Measurements from ENCODE around the gene RAB17.
A peak's percentile ranks its signal among the peaks of the same experiment; 100 is the strongest.

The RAB17 gene

GRCh38 chr2:237583385-237584295, 6.9 kb downstream of the RAB17 start:
- H3K9ac ChIP-seq (ENCODE audit: low read length) = no peak overlapping the region
- no peak overlapping the region for H2AFZ ChIP-seq (ENCODE audit: low read length)
- no peaks in the 10 kb centered on the region for H3K9me3 ChIP-seq (ENCODE audit: low read length)
- no peaks in the 10 kb centered on the region for H4K20me1 ChIP-seq (ENCODE audit: insufficient read depth, low read length)
- H3K9me2 ChIP-seq (ENCODE audit: low read depth, low read length) = no peaks in the 10 kb centered on the region
- H3F3A ChIP-seq (ENCODE audit: insufficient read depth, low read length) = no peaks in the 10 kb centered on the region
- TF ChIP-seq CTCF (IDR thresholded peaks at IDR 0.05; ENCODE audit: low read length) (no peak), EZH2 (IDR thresholded peaks at IDR 0.05; ENCODE audit: borderline replicate concordance, low read length) (no peak)
- H3K36me3 ChIP-seq (ENCODE audit: insufficient read depth, low read length) = no peaks in the 10 kb centered on the region
- 0 out of 2 replicates have a peak, but pooled peaks cover 3% of the 10 kb centered on the region for H3K27me3 ChIP-seq (ENCODE audit: insufficient read depth, low read length)
- no peaks in the 10 kb centered on the region for H3K79me2 ChIP-seq (ENCODE audit: insufficient read depth, low read length)
- H3K4me3 ChIP-seq (ENCODE audit: low read depth, low read length, poor library complexity, severe bottlenecking) = no peak overlapping the region
- H3K27ac ChIP-seq (ENCODE audit: low read depth, low read length, poor library complexity, severe bottlenecking) = no peak overlapping the region
- peaks cover 3% of the 10 kb centered on the region for H3K4me1 ChIP-seq (ENCODE audit: insufficient read depth, low read length, severe bottlenecking)
- H3K4me2 ChIP-seq (ENCODE audit: low read length) = no peak overlapping the region

GRCh38 chr2:237581751-237582746, 8.5 kb downstream of the RAB17 start:
- Histone ChIP-seq H3K4me2 (ENCODE audit: low read length) (peak overlapping the region; percentile 29; the same call in 1 of the 2 replicates), H3K9ac (ENCODE audit: low read length) (no peak overlapping the region), H3K9me3 (ENCODE audit: low read length) (no peaks in the 10 kb centered on the region), H3K79me2 (ENCODE audit: insufficient read depth, low read length) (no peaks in the 10 kb centered on the region), H2AFZ (ENCODE audit: low read length) (no peak overlapping the region), H3F3A (ENCODE audit: insufficient read depth, low read length) (no peaks in the 10 kb centered on the region), H3K27ac (ENCODE audit: low read depth, low read length, poor library complexity, severe bottlenecking) (no peak overlapping the region), H3K4me1 (ENCODE audit: insufficient read depth, low read length, severe bottlenecking) (peaks cover 3% of the 10 kb centered on the region), H3K9me2 (ENCODE audit: low read depth, low read length) (no peaks in the 10 kb centered on the region), H4K20me1 (ENCODE audit: insufficient read depth, low read length) (no peaks in the 10 kb centered on the region), H3K27me3 (ENCODE audit: insufficient read depth, low read length) (peaks cover 12% of the 10 kb centered on the region; the same call in 1 of the 2 replicates), H3K36me3 (ENCODE audit: insufficient read depth, low read length) (no peaks in the 10 kb centered on the region), H3K4me3 (ENCODE audit: low read depth, low read length, poor library complexity, severe bottlenecking) (no peak overlapping the region)
- TF ChIP-seq EZH2 (IDR thresholded peaks at IDR 0.05; ENCODE audit: borderline replicate concordance, low read length) (no peak), CTCF (IDR thresholded peaks at IDR 0.05; ENCODE audit: low read length) (peak; percentile 58; the same call in 1 of the 2 replicates)

GRCh38 chr2:237581326-237581725, 9.2 kb downstream of the RAB17 start:
- Histone ChIP-seq H3K4me1 (ENCODE audit: insufficient read depth, low read length, severe bottlenecking) (peaks cover 3% of the 10 kb centered on the region), H3K9me3 (ENCODE audit: low read length) (no peaks in the 10 kb centered on the region), H3K9ac (ENCODE audit: low read length) (no peak overlapping the region), H3K9me2 (ENCODE audit: low read depth, low read length) (no peaks in the 10 kb centered on the region), H2AFZ (ENCODE audit: low read length) (no peak overlapping the region), H3K79me2 (ENCODE audit: insufficient read depth, low read length) (no peaks in the 10 kb centered on the region), H3K27me3 (ENCODE audit: insufficient read depth, low read length) (peaks cover 12% of the 10 kb centered on the region; the same call in 1 of the 2 replicates), H3K36me3 (ENCODE audit: insufficient read depth, low read length) (no peaks in the 10 kb centered on the region), H3K4me2 (ENCODE audit: low read length) (peak overlapping the region; percentile 29; the same call in 1 of the 2 replicates), H4K20me1 (ENCODE audit: insufficient read depth, low read length) (no peaks in the 10 kb centered on the region), H3K27ac (ENCODE audit: low read depth, low read length, poor library complexity, severe bottlenecking) (no peak overlapping the region), H3K4me3 (ENCODE audit: low read depth, low read length, poor library complexity, severe bottlenecking) (no peak overlapping the region), H3F3A (ENCODE audit: insufficient read depth, low read length) (no peaks in the 10 kb centered on the region)
- no peak for TF ChIP-seq EZH2 (IDR thresholded peaks at IDR 0.05; ENCODE audit: borderline replicate concordance, low read length)
